Measurements from ENCODE around the gene KLC4. TPM values are rescaled to one million over a fixed set of nuclear protein-coding genes. Genes with fewer than 3 reads are reported as not detected.
"Not testable (repeated sequence)": the region's sequence is repeated elsewhere in the genome, so short reads cannot be mapped to it uniquely, and the experiment has no call there.

Gene KLC4
- total RNA-seq, 2 experiments from 2014 or later: 12.0 to 12.3 TPM

DNA sequence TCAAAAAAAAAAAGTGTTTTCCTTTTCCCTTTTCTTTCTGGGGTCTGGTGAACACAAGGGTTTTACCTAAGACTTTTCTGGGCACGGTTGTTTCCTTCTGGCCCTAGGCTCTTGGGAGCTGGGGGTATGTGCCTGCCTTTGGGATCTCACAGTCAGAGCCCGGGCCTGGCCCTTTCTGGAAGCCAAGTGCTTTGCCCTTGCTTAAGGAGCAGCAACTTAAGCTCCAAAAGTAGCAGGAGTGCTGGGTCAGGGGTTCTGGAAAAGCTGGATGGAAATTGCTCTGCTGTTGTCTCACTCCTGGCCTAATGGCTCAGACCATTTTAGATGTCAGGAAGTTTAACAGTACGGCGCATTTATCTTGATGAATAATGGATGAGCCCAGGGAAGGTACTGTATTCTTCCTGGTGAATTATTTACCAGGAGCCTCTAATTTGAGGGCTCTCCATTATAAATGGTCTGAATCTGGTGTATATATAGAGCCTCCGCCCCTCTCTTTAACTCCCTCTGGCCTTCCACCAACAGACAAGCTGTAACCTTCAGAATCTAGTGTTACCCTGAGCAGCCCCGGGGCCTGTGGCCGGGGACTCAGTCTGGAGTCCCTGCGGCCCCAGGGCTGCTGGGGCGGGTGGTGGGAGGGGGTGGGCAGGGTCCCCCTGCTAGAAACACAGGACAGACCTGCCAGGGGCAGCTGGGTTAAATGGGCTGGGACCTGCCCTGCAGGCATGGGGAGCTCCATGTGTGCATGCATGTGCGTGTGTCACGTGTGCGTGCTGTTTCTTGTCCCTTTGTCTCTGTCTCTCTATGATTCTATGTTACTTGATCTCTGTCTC, 54.2 kb downstream of the KLC4 start:
- intact Hi-C loops (cut with micrococcal nuclease): no loop called here
- Mint-ChIP-seq H3K4me1 (ENCODE audit: low read depth) (no peaks in the 10 kb centered on the region), H3K36me3 (ENCODE audit: low read depth) (no peaks in the 10 kb centered on the region), H3K4me3 (no peak overlapping the region), H3K9me3 (no peaks in the 10 kb centered on the region), H3K27me3 (ENCODE audit: low read depth) (no peaks in the 10 kb centered on the region), H3K27ac (no peak overlapping the region)
- DNase-seq: no peak
- CTCF ChIA-PET: interaction anchor here (1.1 kb wide), 1 partner anchor 36 kb away, joined by 3 read pairs; no protein-coding TSS in a partner anchor

GRCh38 chr6:43115365-43115764, 55.9 kb downstream of the KLC4 start:
- Mint-ChIP-seq H3K4me3 (no peak overlapping the region), H3K4me1 (ENCODE audit: low read depth) (no peaks in the 10 kb centered on the region), H3K27ac (no peak overlapping the region), H3K9me3 (no peaks in the 10 kb centered on the region), H3K27me3 (ENCODE audit: low read depth) (no peaks in the 10 kb centered on the region), H3K36me3 (ENCODE audit: low read depth) (no peaks in the 10 kb centered on the region)
- CTCF ChIA-PET: interaction anchor here (1.0 kb wide), 1 partner anchor 14 kb away, joined by 3 read pairs; no protein-coding TSS in a partner anchor
- DNase-seq: no peak
- intact Hi-C loops (cut with micrococcal nuclease): no loop called here

GRCh38 chr6:43117466-43117865, 58.0 kb downstream of the KLC4 start:
- intact Hi-C loops (cut with micrococcal nuclease); DNase-seq; H3K27me3 Mint-ChIP-seq (ENCODE audit: low read depth); H3K9me3 Mint-ChIP-seq; H3K27ac Mint-ChIP-seq; H3K36me3 Mint-ChIP-seq (ENCODE audit: low read depth); CTCF ChIA-PET; H3K4me1 Mint-ChIP-seq (ENCODE audit: low read depth); H3K4me3 Mint-ChIP-seq: not testable (repeated sequence)

GRCh38 chr6:43119482-43119881, 60.1 kb downstream of the KLC4 start:
- no peak for DNase-seq
- CTCF ChIA-PET: no interaction called here
- intact Hi-C loops (cut with micrococcal nuclease): no loop called here
- Mint-ChIP-seq H3K4me3 (no peak overlapping the region), H3K4me1 (ENCODE audit: low read depth) (no peaks in the 10 kb centered on the region), H3K27ac (no peak overlapping the region), H3K27me3 (ENCODE audit: low read depth) (no peaks in the 10 kb centered on the region), H3K9me3 (no peaks in the 10 kb centered on the region), H3K36me3 (ENCODE audit: low read depth) (no peaks in the 10 kb centered on the region)

- no peaks in the 10 kb centered on the region for H3K9me3 Mint-ChIP-seq
- CTCF ChIA-PET: no interaction called here
- no peak for DNase-seq
- H3K27ac Mint-ChIP-seq: no peak overlapping the region
- no peak overlapping the region for H3K4me3 Mint-ChIP-seq
- intact Hi-C loops (cut with micrococcal nuclease): no loop called here
- no peaks in the 10 kb centered on the region for H3K27me3 Mint-ChIP-seq (ENCODE audit: low read depth)
- H3K36me3 Mint-ChIP-seq (ENCODE audit: low read depth): no peaks in the 10 kb centered on the region
- H3K4me1 Mint-ChIP-seq (ENCODE audit: low read depth): no peaks in the 10 kb centered on the region
Measured at GRCh38 chr6:43120101-43120763, 60.8 kb downstream of the KLC4 start.

- Mint-ChIP-seq H3K36me3 (ENCODE audit: low read depth) (no peaks in the 10 kb centered on the region), H3K9me3 (no peaks in the 10 kb centered on the region), H3K27ac (no peak overlapping the region), H3K27me3 (ENCODE audit: low read depth) (no peaks in the 10 kb centered on the region), H3K4me1 (ENCODE audit: low read depth) (no peaks in the 10 kb centered on the region), H3K4me3 (no peak overlapping the region)
- no peak for DNase-seq
- intact Hi-C loops (cut with micrococcal nuclease): no loop called here
- CTCF ChIA-PET: no interaction called here
Measured at GRCh38 chr6:43120944-43121913, 61.8 kb downstream of the KLC4 start.

GRCh38 chr6:43122146-43122545, 62.7 kb downstream of the KLC4 start:
- DNase-seq: no peak
- no peaks in the 10 kb centered on the region for H3K36me3 Mint-ChIP-seq (ENCODE audit: low read depth)
- CTCF ChIA-PET: no interaction called here
- H3K27me3 Mint-ChIP-seq (ENCODE audit: low read depth): no peaks in the 10 kb centered on the region
- no peak overlapping the region for H3K4me3 Mint-ChIP-seq
- intact Hi-C loops (cut with micrococcal nuclease): no loop called here
- no peaks in the 10 kb centered on the region for H3K9me3 Mint-ChIP-seq
- H3K27ac Mint-ChIP-seq: no peak overlapping the region
- no peaks in the 10 kb centered on the region for H3K4me1 Mint-ChIP-seq (ENCODE audit: low read depth)

DNA sequence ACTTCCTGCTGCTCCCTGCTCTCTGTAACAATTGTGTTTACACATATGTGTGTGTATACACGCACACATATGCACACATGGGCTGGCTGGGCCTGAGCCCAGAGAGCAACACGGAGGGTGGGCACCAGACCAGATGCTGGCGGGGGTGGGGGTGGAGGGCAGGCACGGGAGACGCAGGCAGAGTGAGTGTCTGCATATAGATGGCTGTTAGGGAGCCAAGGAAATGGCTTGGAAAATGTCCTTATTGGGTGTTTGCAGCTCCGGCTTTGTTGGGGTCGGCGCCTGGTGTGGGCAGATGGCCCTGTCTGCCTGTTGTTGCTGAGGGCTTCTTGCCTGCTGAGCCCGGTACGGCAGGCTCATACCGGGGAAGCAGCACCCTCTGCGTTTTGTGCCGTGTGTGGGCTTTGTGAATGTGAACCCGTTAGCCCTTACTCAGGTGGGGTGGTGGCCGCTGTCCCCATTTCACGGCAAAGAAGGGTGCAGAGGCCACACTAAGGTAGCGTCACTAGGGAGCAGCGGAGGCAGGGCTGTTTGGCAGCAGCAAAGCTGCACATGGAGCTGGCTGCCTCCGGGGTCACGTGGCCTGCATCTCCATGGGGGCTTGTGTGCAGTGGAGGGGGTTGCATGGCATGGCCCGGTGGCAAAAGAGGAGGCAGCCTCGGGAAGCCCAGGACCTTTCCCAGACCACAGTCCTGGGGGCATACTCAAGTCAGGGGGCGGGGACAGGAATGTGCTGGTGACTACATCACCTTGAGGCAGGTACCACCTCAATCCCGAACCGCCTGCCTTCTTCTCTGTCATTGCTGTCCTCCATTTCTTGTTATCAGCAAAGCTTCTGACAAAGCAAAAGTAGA, 64.3 kb downstream of the KLC4 start:
- no peak overlapping the region for H3K4me3 Mint-ChIP-seq
- no peaks in the 10 kb centered on the region for H3K4me1 Mint-ChIP-seq (ENCODE audit: low read depth)
- CTCF ChIA-PET: interaction anchor here (0.9 to 1.2 kb wide), 3 partner anchors 20 to 185 kb away, joined by 3 to 4 read pairs (median 3); partner anchors contain the start of gene CRIP3
- intact Hi-C loops (cut with micrococcal nuclease): no loop called here
- H3K27ac Mint-ChIP-seq: no peak overlapping the region
- H3K9me3 Mint-ChIP-seq: no peaks in the 10 kb centered on the region
- H3K36me3 Mint-ChIP-seq (ENCODE audit: low read depth): no peaks in the 10 kb centered on the region
- DNase-seq: no peak
- H3K27me3 Mint-ChIP-seq (ENCODE audit: low read depth): no peaks in the 10 kb centered on the region

DNA sequence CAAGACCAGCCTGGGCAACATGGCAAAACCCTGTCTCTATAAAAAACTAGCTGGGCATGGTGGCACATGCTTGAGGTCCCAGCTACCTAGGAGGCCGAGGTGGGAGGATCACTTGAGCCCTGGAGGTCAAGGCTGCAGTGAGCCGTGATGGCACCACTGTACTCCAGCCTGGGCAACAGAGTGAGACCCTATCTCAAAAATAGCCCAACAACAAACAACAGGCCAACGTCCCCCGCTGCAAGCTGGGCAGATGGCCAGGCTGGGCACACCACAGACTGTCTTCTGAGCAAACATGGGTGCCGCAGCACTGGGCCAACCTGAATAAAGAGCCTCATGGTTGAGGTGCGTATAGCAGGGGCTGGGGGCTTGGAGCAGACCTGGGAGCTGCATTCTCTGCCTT, 65.0 kb downstream of the KLC4 start:
- no peaks in the 10 kb centered on the region for H3K36me3 Mint-ChIP-seq (ENCODE audit: low read depth)
- intact Hi-C loops (cut with micrococcal nuclease): no loop called here
- H3K4me3 Mint-ChIP-seq: no peak overlapping the region
- H3K4me1 Mint-ChIP-seq (ENCODE audit: low read depth): no peaks in the 10 kb centered on the region
- no peak for DNase-seq
- H3K9me3 Mint-ChIP-seq: no peaks in the 10 kb centered on the region
- no peaks in the 10 kb centered on the region for H3K27me3 Mint-ChIP-seq (ENCODE audit: low read depth)
- CTCF ChIA-PET: interaction anchor here (0.7 to 1.3 kb wide), 4 partner anchors 19 to 184 kb away, joined by 3 to 4 read pairs (median 3); partner anchors contain the start of gene CRIP3
- no peak overlapping the region for H3K27ac Mint-ChIP-seq

All from activated naive CD4-positive, alpha-beta T cell treated with anti-CD3 and anti-CD28 coated beads for 36 hours (primary cell).